ENCODE data around the gene SYNE1. TPM values are rescaled to one million over a fixed set of nuclear protein-coding genes. Genes with fewer than 3 reads are reported as not detected.

The SYNE1 gene
- total and polyA plus RNA-seq, 2 experiments from 2014 or later, result 14.6 to 83.9 TPM

GRCh38 chr6:152151920-152152319, 485.2 kb downstream of the SYNE1 start:
- H3K9me3 ChIP-seq (ENCODE audit: low read depth), result no peaks in the 10 kb centered on the region
- H3K4me3 ChIP-seq, result no peak overlapping the region
- H3K4me1 ChIP-seq (ENCODE audit: low read depth), result no peaks in the 10 kb centered on the region
- no peak for DNase-seq (ENCODE audit: low read depth in 1 of 2, low spot score in 1 of 2)
- no peaks in the 10 kb centered on the region for H3K27me3 ChIP-seq
- no peak for TF ChIP-seq CTCF (IDR thresholded peaks at IDR 0.05; ENCODE audit: low read depth, low read length)
- H3K27ac ChIP-seq, result no peak overlapping the region
- H3K36me3 ChIP-seq, result peaks cover 62% of the 10 kb centered on the region

GRCh38 chr6:152150196-152150595, 487.0 kb downstream of the SYNE1 start:
- TF ChIP-seq CTCF (IDR thresholded peaks at IDR 0.05; ENCODE audit: low read depth, low read length), result no peak
- H3K9me3 ChIP-seq (ENCODE audit: low read depth), result no peaks in the 10 kb centered on the region
- no peak overlapping the region for H3K4me3 ChIP-seq
- H3K4me1 ChIP-seq (ENCODE audit: low read depth), result no peaks in the 10 kb centered on the region
- H3K36me3 ChIP-seq, result peaks cover 55% of the 10 kb centered on the region
- H3K27me3 ChIP-seq, result no peaks in the 10 kb centered on the region
- DNase-seq (ENCODE audit: low read depth in 1 of 2, low spot score in 1 of 2), result no peak
- H3K27ac ChIP-seq, result no peak overlapping the region

GRCh38 chr6:152148412-152148811, 488.8 kb downstream of the SYNE1 start:
- H3K27me3 ChIP-seq, result no peaks in the 10 kb centered on the region
- H3K36me3 ChIP-seq, result peaks cover 48% of the 10 kb centered on the region
- H3K4me3 ChIP-seq, result no peak overlapping the region
- no peak for DNase-seq (ENCODE audit: low read depth in 1 of 2, low spot score in 1 of 2)
- no peak for TF ChIP-seq CTCF (IDR thresholded peaks at IDR 0.05; ENCODE audit: low read depth, low read length)
- no peaks in the 10 kb centered on the region for H3K4me1 ChIP-seq (ENCODE audit: low read depth)
- H3K27ac ChIP-seq, result no peak overlapping the region
- no peaks in the 10 kb centered on the region for H3K9me3 ChIP-seq (ENCODE audit: low read depth)

GRCh38 chr6:152147269-152147668, 489.9 kb downstream of the SYNE1 start:
- no peak for DNase-seq (ENCODE audit: low read depth in 1 of 2, low spot score in 1 of 2)
- Histone ChIP-seq H3K4me1 (ENCODE audit: low read depth) (no peaks in the 10 kb centered on the region), H3K27ac (no peak overlapping the region), H3K4me3 (no peak overlapping the region), H3K9me3 (ENCODE audit: low read depth) (no peaks in the 10 kb centered on the region), H3K36me3 (peaks cover 44% of the 10 kb centered on the region), H3K27me3 (no peaks in the 10 kb centered on the region)
- no peak for TF ChIP-seq CTCF (IDR thresholded peaks at IDR 0.05; ENCODE audit: low read depth, low read length)

GRCh38 chr6:152146385-152146784, 490.8 kb downstream of the SYNE1 start:
- H3K27ac ChIP-seq, result no peak overlapping the region
- no peak for TF ChIP-seq CTCF (IDR thresholded peaks at IDR 0.05; ENCODE audit: low read depth, low read length)
- no peaks in the 10 kb centered on the region for H3K27me3 ChIP-seq
- peak in 1 of 2 donors; percentile 57 for DNase-seq (ENCODE audit: low read depth in 1 of 2, low spot score in 1 of 2)
- no peaks in the 10 kb centered on the region for H3K4me1 ChIP-seq (ENCODE audit: low read depth)
- H3K36me3 ChIP-seq, result peaks cover 37% of the 10 kb centered on the region
- H3K9me3 ChIP-seq (ENCODE audit: low read depth), result no peaks in the 10 kb centered on the region
- no peak overlapping the region for H3K4me3 ChIP-seq

- H3K36me3 ChIP-seq, result peaks cover 16% of the 10 kb centered on the region
- no peak for DNase-seq (ENCODE audit: low read depth in 1 of 2, low spot score in 1 of 2)
- no peaks in the 10 kb centered on the region for H3K27me3 ChIP-seq
These were observed 493.8 kb downstream of the SYNE1 start for GRCh38 chr6:152143359-152143758.

More at GRCh38 chr6:152143359-152143758, 493.8 kb downstream of the SYNE1 start:
- H3K27ac ChIP-seq, result no peak overlapping the region
- no peaks in the 10 kb centered on the region for H3K9me3 ChIP-seq (ENCODE audit: low read depth)
- no peak overlapping the region for H3K4me3 ChIP-seq
- H3K4me1 ChIP-seq (ENCODE audit: low read depth), result no peaks in the 10 kb centered on the region
- TF ChIP-seq CTCF (IDR thresholded peaks at IDR 0.05; ENCODE audit: low read depth, low read length), result no peak

Measured in cardiac muscle cell (in vitro differentiated cells and primary cell).